ENCODE results near the gene BIRC6.
"Not testable (repeated sequence)": the region's sequence is repeated elsewhere in the genome, so short reads cannot be mapped to it uniquely, and the experiment has no call there.

Gene BIRC6

DNA sequence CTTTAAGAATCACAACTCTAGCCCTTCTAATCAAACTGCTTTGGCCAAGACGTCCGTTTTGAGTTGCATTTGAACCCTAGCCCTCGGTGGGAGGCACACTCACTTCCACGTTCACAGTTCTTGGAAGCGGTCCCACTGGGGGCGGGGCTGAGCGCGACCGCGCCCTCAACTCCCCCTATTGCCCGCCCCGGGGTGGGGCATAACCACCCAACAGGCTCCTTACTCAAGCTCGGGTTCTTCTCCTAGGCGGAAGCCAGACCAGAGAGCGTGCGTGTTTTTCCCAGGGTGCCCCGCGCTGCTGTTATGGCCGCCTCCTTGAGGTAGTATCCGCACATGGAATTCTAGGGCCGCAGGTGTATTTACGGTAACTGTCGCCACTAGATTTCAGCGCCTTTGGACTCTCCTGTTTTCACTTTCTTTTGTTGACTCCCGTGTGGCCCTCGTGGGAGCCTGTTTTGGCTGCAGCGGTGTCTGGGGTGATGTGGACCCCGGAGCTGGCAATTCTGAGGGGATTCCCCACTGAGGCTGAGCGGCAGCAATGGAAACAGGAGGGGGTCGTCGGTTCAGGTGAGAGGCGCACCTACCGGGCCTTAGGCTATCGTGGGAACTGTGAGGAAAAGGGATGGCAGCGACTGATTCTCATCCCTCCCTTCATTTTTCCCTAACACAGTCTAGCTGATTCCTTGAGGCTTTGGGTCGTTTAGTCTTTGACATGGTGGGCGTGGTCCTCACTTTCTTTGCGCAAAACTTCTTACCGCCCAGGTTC lies 271.2 kb downstream of the BIRC6 start, which contains the start of gene TTC27:
TTC27 (plus strand) TSS at position 237 of the 766 bp plus-strand sequence; CDS start at position 480, 243 bp downstream.
- ChIA-PET POLR2A (no interaction called here), CTCF (interaction anchor here (0.5 to 1.0 kb wide), 2 partner anchors 18 to 42 kb away, joined by 3 read pairs; no protein-coding TSS in a partner anchor)
- Histone ChIP-seq H3K4me3 (ENCODE audit: control insufficient read depth in 1 of 7, extremely low read depth in 1 of 7, insufficient read depth in 4 of 7, low read depth in 2 of 7, low read length in 6 of 7) (peak within 1 kb of the TSS; percentile 77 to 100 (median 96)), H3K27me3 (replicated peaks in 2 of 5; ENCODE audit: control insufficient read depth in 4 of 5, insufficient read depth in 5 of 5, low read length in 4 of 5) (no peaks in the 10 kb centered on the region), H3K9me3 (ENCODE audit: control extremely low read depth in 1 of 5, control insufficient read depth in 4 of 5, insufficient read depth in 2 of 5, low read depth in 1 of 5, low read length in 4 of 5) (no peaks in the 10 kb centered on the region), H3K27ac (ENCODE audit: insufficient read depth in 1 of 2, low read depth in 1 of 2, low read length in 2 of 2, poor library complexity in 1 of 2, severe bottlenecking in 2 of 2) (peak within 1 kb of the TSS; percentile 50 to 75), H3K36me3 (ENCODE audit: control insufficient read depth in 4 of 4, insufficient read depth in 4 of 4, low read length in 3 of 4) (peaks cover 0 to 11% (median 8%) of the 10 kb centered on the region in 4 experiments), H3K4me1 (ENCODE audit: control extremely low read depth in 1 of 4, control insufficient read depth in 4 of 4, insufficient read depth in 4 of 4, low read length in 3 of 4) (peaks cover 0 to 21% (median 8%) of the 10 kb centered on the region in 4 experiments)
- WGBS (ENCODE audit: insufficient coverage), result 0% methylated on average over 32 of the region's 39 CpGs
- peak; percentile 95 to 97 (median 97) for DNase-seq

DNA sequence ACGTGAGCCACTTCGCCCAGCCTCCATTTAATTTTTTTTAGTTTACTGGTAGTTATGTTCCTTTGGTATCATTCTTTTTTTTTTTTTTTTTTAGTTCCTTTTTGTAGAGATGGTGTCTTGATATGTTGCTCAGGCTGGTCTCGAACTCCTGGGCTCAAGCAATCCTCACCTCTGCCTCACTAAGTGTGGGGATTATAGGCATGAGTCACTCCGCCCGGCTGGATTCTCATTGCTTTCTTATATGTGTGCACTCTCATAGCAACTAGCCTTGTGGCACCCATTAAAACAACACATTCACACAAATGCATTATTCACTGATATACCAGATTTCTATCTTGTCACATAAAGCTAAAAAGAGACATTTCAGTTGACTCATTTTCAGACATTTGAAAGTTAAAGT lies 275.3 kb downstream of the BIRC6 start:
- DNase-seq, result peak in 2 of 3 donors; percentile 34 to 53
- H3K4me3 ChIP-seq (ENCODE audit: control insufficient read depth in 1 of 7, extremely low read depth in 1 of 7, insufficient read depth in 4 of 7, low read depth in 2 of 7, low read length in 6 of 7), result no peak overlapping the region
- no peak overlapping the region for H3K27ac ChIP-seq (ENCODE audit: insufficient read depth in 1 of 2, low read depth in 1 of 2, low read length in 2 of 2, poor library complexity in 1 of 2, severe bottlenecking in 2 of 2)
- WGBS (ENCODE audit: insufficient coverage), result 92% methylated on average over 2 of the region's 5 CpGs
- no peaks in the 10 kb centered on the region for H3K9me3 ChIP-seq (ENCODE audit: control extremely low read depth in 1 of 5, control insufficient read depth in 4 of 5, insufficient read depth in 2 of 5, low read depth in 1 of 5, low read length in 4 of 5)
- CTCF ChIA-PET, result no interaction called here
- H3K4me1 ChIP-seq (ENCODE audit: control extremely low read depth in 1 of 4, control insufficient read depth in 4 of 4, insufficient read depth in 4 of 4, low read length in 3 of 4), result peaks cover 0 to 21% (median 8%) of the 10 kb centered on the region in 4 experiments
- peaks cover 7 to 30% (median 22%) of the 10 kb centered on the region in 4 experiments for H3K36me3 ChIP-seq (ENCODE audit: control insufficient read depth in 4 of 4, insufficient read depth in 4 of 4, low read length in 3 of 4)
- H3K27me3 ChIP-seq (replicated peaks in 2 of 5; ENCODE audit: control insufficient read depth in 4 of 5, insufficient read depth in 5 of 5, low read length in 4 of 5), result no peaks in the 10 kb centered on the region
- POLR2A ChIA-PET, result interaction anchor here (0.6 kb wide), 1 partner anchor 402 kb away, joined by 4 read pairs; no protein-coding TSS in a partner anchor

DNA sequence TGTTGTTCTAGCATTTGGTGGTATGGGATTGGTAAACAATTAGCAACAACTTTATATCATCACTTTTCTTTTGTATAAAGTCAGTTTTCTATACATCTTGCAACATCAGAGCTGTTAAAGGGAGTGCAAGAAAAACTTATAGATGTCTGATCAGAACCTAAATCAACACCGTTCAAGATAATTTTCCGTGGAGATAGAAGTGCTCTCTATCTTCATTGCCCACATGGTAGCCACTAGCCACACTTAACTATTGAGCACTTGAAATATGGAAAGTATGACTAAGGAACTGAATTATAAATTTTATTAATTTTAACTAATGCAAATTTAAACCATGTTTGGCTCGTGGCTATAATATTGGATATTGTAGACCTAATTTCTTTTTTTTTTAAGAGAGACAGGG lies 276.2 kb downstream of the BIRC6 start:
- Histone ChIP-seq H3K27ac (ENCODE audit: insufficient read depth in 1 of 2, low read depth in 1 of 2, low read length in 2 of 2, poor library complexity in 1 of 2, severe bottlenecking in 2 of 2) (no peak overlapping the region), H3K27me3 (replicated peaks in 2 of 5; ENCODE audit: control insufficient read depth in 4 of 5, insufficient read depth in 5 of 5, low read length in 4 of 5) (no peaks in the 10 kb centered on the region), H3K36me3 (ENCODE audit: control insufficient read depth in 4 of 4, insufficient read depth in 4 of 4, low read length in 3 of 4) (peaks cover 8 to 38% (median 27%) of the 10 kb centered on the region in 4 experiments), H3K4me1 (ENCODE audit: control extremely low read depth in 1 of 4, control insufficient read depth in 4 of 4, insufficient read depth in 4 of 4, low read length in 3 of 4) (peaks cover 0 to 14% (median 6%) of the 10 kb centered on the region in 4 experiments), H3K4me3 (ENCODE audit: control insufficient read depth in 1 of 7, extremely low read depth in 1 of 7, insufficient read depth in 4 of 7, low read depth in 2 of 7, low read length in 6 of 7) (no peak overlapping the region), H3K9me3 (ENCODE audit: control extremely low read depth in 1 of 5, control insufficient read depth in 4 of 5, insufficient read depth in 2 of 5, low read depth in 1 of 5, low read length in 4 of 5) (no peaks in the 10 kb centered on the region)
- no peak for DNase-seq
- ChIA-PET POLR2A (no interaction called here), CTCF (interaction anchor here (0.6 kb wide), 1 partner anchor 160 kb away, joined by 3 read pairs; no protein-coding TSS in a partner anchor)
- WGBS (ENCODE audit: insufficient coverage), result no CpG with 5 or more reads among the region's 3 CpGs

DNA sequence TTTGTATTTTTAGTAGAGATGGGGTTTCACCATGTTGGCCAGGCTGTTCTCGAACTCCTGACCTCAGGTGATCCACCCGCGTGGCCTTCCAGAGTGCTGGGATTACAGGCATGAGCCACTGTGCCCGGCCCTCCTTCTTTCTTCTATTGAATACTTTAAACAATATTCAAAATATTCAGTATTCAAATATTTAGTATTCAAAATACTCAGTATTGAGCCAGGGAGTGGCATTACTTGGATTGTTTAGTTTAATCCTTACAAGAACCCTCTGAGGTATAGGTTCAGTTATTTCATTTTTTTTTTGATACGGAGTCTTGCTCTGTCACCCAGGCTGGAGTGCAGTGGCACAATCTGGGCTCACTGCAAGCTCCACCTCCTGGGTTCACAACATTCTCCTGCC lies 281.7 kb downstream of the BIRC6 start:
- H3K36me3 ChIP-seq (ENCODE audit: control insufficient read depth in 4 of 4, insufficient read depth in 4 of 4, low read length in 3 of 4), result peaks cover 20 to 65% (median 37%) of the 10 kb centered on the region in 4 experiments
- CTCF ChIA-PET, result interaction anchor here (0.6 kb wide), 1 partner anchor 7 kb away, joined by 3 read pairs; no protein-coding TSS in a partner anchor
- 100% methylated on average over 1 of the region's 5 CpGs for WGBS (ENCODE audit: insufficient coverage)

DNA sequence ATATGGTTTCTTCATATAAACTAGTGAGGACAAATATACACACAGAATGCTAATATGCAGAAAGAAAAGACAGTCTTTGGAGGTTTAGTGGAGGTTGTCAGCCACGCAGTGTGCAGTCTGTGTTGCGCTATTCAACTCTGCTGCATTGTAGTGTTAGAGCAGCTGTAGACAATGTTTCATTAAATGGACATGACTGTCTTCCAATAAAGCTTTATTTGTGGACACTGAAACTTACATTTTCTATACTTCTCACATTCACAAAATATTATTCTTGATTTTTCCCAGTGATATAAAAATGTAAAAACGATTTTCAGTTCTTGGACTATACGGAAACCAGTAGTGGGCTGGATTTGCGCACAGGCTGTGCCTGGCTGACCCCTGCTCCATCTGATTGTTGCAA lies 284.4 kb downstream of the BIRC6 start:
- Histone ChIP-seq H3K36me3 (ENCODE audit: control insufficient read depth in 4 of 4, insufficient read depth in 4 of 4, low read length in 3 of 4) (peaks cover 17 to 64% (median 30%) of the 10 kb centered on the region in 4 experiments), H3K27me3 (replicated peaks in 2 of 5; ENCODE audit: control insufficient read depth in 4 of 5, insufficient read depth in 5 of 5, low read length in 4 of 5) (no peaks in the 10 kb centered on the region)
- CTCF ChIA-PET, result no interaction called here

More for the DNA sequence above, 281.7 kb downstream of the BIRC6 start:
- POLR2A ChIA-PET; H3K27ac ChIP-seq (ENCODE audit: insufficient read depth in 1 of 2, low read depth in 1 of 2, low read length in 2 of 2, poor library complexity in 1 of 2, severe bottlenecking in 2 of 2); H3K27me3 ChIP-seq (replicated peaks in 2 of 5; ENCODE audit: control insufficient read depth in 4 of 5, insufficient read depth in 5 of 5, low read length in 4 of 5); H3K9me3 ChIP-seq (ENCODE audit: control extremely low read depth in 1 of 5, control insufficient read depth in 4 of 5, insufficient read depth in 2 of 5, low read depth in 1 of 5, low read length in 4 of 5); DNase-seq; H3K4me1 ChIP-seq (ENCODE audit: control extremely low read depth in 1 of 4, control insufficient read depth in 4 of 4, insufficient read depth in 4 of 4, low read length in 3 of 4); H3K4me3 ChIP-seq (ENCODE audit: control insufficient read depth in 1 of 7, extremely low read depth in 1 of 7, insufficient read depth in 4 of 7, low read depth in 2 of 7, low read length in 6 of 7): not testable (repeated sequence)

DNA sequence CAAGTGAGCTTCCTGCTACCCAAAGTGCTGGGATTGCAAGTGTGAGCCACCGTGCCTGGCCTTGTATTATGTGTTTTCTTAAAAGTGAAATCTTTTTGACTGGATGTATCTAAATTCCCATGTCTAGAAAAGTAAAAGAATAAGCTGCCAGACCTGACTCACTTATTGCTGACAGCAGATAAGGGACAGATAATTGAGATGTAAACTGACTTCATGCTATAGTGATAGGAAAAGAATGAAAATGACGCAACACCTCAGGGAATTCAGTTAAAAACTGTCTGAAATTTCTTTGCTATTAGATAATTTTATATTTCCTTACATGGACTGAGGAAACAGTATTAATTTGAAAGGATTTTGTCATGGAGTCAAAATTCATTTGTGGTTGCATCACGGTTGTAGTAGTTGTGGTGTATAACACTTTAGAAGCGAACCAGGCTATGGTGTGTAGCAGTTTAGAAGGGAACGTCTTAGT lies 290.4 kb downstream of the BIRC6 start:
- CTCF ChIA-PET, result interaction anchor here (1.1 kb wide), 1 partner anchor 12 kb away, joined by 3 read pairs; no protein-coding TSS in a partner anchor
- no peak overlapping the region for H3K4me3 ChIP-seq (ENCODE audit: control insufficient read depth in 1 of 7, extremely low read depth in 1 of 7, insufficient read depth in 4 of 7, low read depth in 2 of 7, low read length in 6 of 7)
- no peaks in the 10 kb centered on the region for H3K9me3 ChIP-seq (ENCODE audit: control extremely low read depth in 1 of 5, control insufficient read depth in 4 of 5, insufficient read depth in 2 of 5, low read depth in 1 of 5, low read length in 4 of 5)
- H3K36me3 ChIP-seq (ENCODE audit: control insufficient read depth in 4 of 4, insufficient read depth in 4 of 4, low read length in 3 of 4), result peaks cover 8 to 53% (median 22%) of the 10 kb centered on the region in 4 experiments
- no peak for DNase-seq
- H3K4me1 ChIP-seq (ENCODE audit: control extremely low read depth in 1 of 4, control insufficient read depth in 4 of 4, insufficient read depth in 4 of 4, low read length in 3 of 4), result no peaks in the 10 kb centered on the region
- H3K27ac ChIP-seq (ENCODE audit: insufficient read depth in 1 of 2, low read depth in 1 of 2, low read length in 2 of 2, poor library complexity in 1 of 2, severe bottlenecking in 2 of 2), result no peak overlapping the region
- 97% methylated on average over 3 of the region's 5 CpGs for WGBS (ENCODE audit: insufficient coverage)
- POLR2A ChIA-PET, result no interaction called here
- H3K27me3 ChIP-seq (replicated peaks in 2 of 5; ENCODE audit: control insufficient read depth in 4 of 5, insufficient read depth in 5 of 5, low read length in 4 of 5), result no peaks in the 10 kb centered on the region

More for the DNA sequence above, 284.4 kb downstream of the BIRC6 start:
- Histone ChIP-seq H3K9me3 (ENCODE audit: control extremely low read depth in 1 of 5, control insufficient read depth in 4 of 5, insufficient read depth in 2 of 5, low read depth in 1 of 5, low read length in 4 of 5) (no peaks in the 10 kb centered on the region), H3K27ac (ENCODE audit: insufficient read depth in 1 of 2, low read depth in 1 of 2, low read length in 2 of 2, poor library complexity in 1 of 2, severe bottlenecking in 2 of 2) (no peak overlapping the region), H3K4me1 (ENCODE audit: control extremely low read depth in 1 of 4, control insufficient read depth in 4 of 4, insufficient read depth in 4 of 4, low read length in 3 of 4) (no peaks in the 10 kb centered on the region), H3K4me3 (ENCODE audit: control insufficient read depth in 1 of 7, extremely low read depth in 1 of 7, insufficient read depth in 4 of 7, low read depth in 2 of 7, low read length in 6 of 7) (no peak overlapping the region)
- WGBS (ENCODE audit: insufficient coverage), result 100% methylated on average over 4 of the region's 5 CpGs
- no peak for DNase-seq
- POLR2A ChIA-PET, result no interaction called here
